ENCODE measurements around the gene SPRY1. TPM values are rescaled to one million over a fixed set of nuclear protein-coding genes. Genes with fewer than 3 reads are reported as not detected.

The SPRY1 gene
- total and polyA plus RNA-seq, 9 of the 15 experiments (the other 6 are each of a cell fraction or from before 2014, with no cell fraction given): 0.18 to 1.9 (median 0.45) TPM; not detected in 1

- H4K20me1 ChIP-seq (replicated peaks; ENCODE audit: control insufficient read depth, insufficient read depth, low read length): no peaks in the 10 kb centered on the region
- H3K4me1 ChIP-seq (replicated peaks in 1 of 2; ENCODE audit: control insufficient read depth in 2 of 2, insufficient read depth in 2 of 2, low read length in 2 of 2): peaks cover 16 to 24% of the 10 kb centered on the region in 2 experiments
- ChIA-PET CTCF (ENCODE audit: low intra/inter-chr PET ratio) (interaction anchor here (0.6 to 1.3 kb wide), 4 partner anchors 310 to 913 kb away, joined by 3 to 5 read pairs (median 3); no protein-coding TSS in a partner anchor), POLR2A (interaction anchor here (0.7 to 1.8 kb wide), 6 partner anchors 10 to 1193 kb away, joined by 3 to 7 read pairs (median 3); no protein-coding TSS in a partner anchor)
- H3K4me3 ChIP-seq: no peak overlapping the region
- H3K9ac ChIP-seq (ENCODE audit: insufficient read depth in 1 of 2, low read depth in 2 of 2, low read length in 2 of 2): peak overlapping the region in 1 of 2 experiments; percentile 15; a peak in 1 of 4 replicates
- H3K4me2 ChIP-seq (ENCODE audit: insufficient read depth, low read length): peak overlapping the region; percentile 36
- H3K36me3 ChIP-seq (ENCODE audit: control insufficient read depth, insufficient read depth, low read length): no peaks in the 10 kb centered on the region
- peak overlapping the region; percentile 65; the same call in 1 of the 3 replicates for H3K27ac ChIP-seq (ENCODE audit: extremely low read depth, low read depth, low read length)
- ATAC-seq (peak; percentile 88), FAIRE-seq (peak; percentile 97), DNase-seq (ENCODE audit: extremely low read depth in 1 of 4, low spot score in 3 of 4) (peak; percentile 86 to 94 (median 89))
- H3K27me3 ChIP-seq (ENCODE audit: control insufficient read depth in 2 of 2, insufficient read depth in 2 of 2, low read length in 2 of 2): no peaks in the 10 kb centered on the region
- no peaks in the 10 kb centered on the region for H3K9me3 ChIP-seq (replicated peaks; ENCODE audit: control insufficient read depth, insufficient read depth, low read depth, low read length)
- H3K79me2 ChIP-seq (ENCODE audit: control insufficient read depth, insufficient read depth, low read length): no peaks in the 10 kb centered on the region
- intact Hi-C loops (cut with micrococcal nuclease) (loop anchor here (1.0 to 5.0 kb wide), 9 partner anchors 47 to 973 kb away; partner anchors contain the start of gene SPRY1), in situ Hi-C loops (cut with MboI) (loop anchor here (25.0 kb wide), 1 partner anchor 913 kb away; no protein-coding TSS in a partner anchor)
- peak overlapping the region; percentile 42; the same call in 1 of the 2 replicates for H2AFZ ChIP-seq (ENCODE audit: low read depth, low read length)
- H3K9me1 ChIP-seq (ENCODE audit: control insufficient read depth, insufficient read depth, low read length): no peaks in the 10 kb centered on the region
- BruUV-seq (replicated peaks): no TSS peak
- WGBS (ENCODE audit: insufficient coverage, low coverage, missing lambda C conversion rate): 2% methylated on average over 7 of the region's 7 CpGs
- peak; percentile 94 for TF ChIP-seq SMAD1 (IDR thresholded peaks at IDR 0.05; ENCODE audit: low read depth, low read length, partially characterized antibody)
- peak; percentile 95 for TF ChIP-seq CC2D1A (IDR thresholded peaks at IDR 0.05)
- TF ChIP-seq ZNF668 (CRISPR knock-in tag; IDR thresholded peaks at IDR 0.05): peak; percentile 98
- TF ChIP-seq, protein P1, sequence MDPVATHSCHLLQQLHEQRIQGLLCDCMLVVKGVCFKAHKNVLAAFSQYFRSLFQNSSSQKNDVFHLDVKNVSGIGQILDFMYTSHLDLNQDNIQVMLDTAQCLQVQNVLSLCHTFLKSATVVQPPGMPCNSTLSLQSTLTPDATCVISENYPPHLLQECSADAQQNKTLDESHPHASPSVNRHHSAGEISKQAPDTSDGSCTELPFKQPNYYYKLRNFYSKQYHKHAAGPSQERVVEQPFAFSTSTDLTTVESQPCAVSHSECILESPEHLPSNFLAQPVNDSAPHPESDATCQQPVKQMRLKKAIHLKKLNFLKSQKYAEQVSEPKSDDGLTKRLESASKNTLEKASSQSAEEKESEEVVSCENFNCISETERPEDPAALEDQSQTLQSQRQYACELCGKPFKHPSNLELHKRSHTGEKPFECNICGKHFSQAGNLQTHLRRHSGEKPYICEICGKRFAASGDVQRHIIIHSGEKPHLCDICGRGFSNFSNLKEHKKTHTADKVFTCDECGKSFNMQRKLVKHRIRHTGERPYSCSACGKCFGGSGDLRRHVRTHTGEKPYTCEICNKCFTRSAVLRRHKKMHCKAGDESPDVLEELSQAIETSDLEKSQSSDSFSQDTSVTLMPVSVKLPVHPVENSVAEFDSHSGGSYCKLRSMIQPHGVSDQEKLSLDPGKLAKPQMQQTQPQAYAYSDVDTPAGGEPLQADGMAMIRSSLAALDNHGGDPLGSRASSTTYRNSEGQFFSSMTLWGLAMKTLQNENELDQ (CRISPR knock-in tag; IDR thresholded peaks at IDR 0.05; ENCODE audit: borderline replicate concordance): no peak
- TF ChIP-seq SMAD3 (CRISPR knock-in tag; conservative IDR thresholded peaks at IDR 0.05): peak; percentile 100
- peak; percentile 47; the same call in 1 of the 2 replicates for TF ChIP-seq PKNOX1 (IDR thresholded peaks at IDR 0.05)
- TF ChIP-seq, protein P2, sequence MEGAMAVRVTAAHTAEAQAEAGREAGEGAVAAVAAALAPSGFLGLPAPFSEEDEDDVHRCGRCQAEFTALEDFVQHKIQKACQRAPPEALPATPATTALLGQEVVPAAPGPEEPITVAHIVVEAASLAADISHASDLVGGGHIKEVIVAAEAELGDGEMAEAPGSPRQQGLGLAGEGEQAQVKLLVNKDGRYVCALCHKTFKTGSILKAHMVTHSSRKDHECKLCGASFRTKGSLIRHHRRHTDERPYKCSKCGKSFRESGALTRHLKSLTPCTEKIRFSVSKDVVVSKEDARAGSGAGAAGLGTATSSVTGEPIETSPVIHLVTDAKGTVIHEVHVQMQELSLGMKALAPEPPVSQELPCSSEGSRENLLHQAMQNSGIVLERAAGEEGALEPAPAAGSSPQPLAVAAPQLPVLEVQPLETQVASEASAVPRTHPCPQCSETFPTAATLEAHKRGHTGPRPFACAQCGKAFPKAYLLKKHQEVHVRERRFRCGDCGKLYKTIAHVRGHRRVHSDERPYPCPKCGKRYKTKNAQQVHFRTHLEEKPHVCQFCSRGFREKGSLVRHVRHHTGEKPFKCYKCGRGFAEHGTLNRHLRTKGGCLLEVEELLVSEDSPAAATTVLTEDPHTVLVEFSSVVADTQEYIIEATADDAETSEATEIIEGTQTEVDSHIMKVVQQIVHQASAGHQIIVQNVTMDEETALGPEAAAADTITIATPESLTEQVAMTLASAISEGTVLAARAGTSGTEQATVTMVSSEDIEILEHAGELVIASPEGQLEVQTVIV (CRISPR knock-in tag; IDR thresholded peaks at IDR 0.05; ENCODE audit: borderline replicate concordance): peak; percentile 81; the same call in 1 of the 2 replicates
- TF ChIP-seq ZBTB1 (CRISPR knock-in tag; IDR thresholded peaks at IDR 0.05; ENCODE audit: borderline replicate concordance, low read depth): no peak
- peak; percentile 93; the same call in 1 of the 2 replicates for TF ChIP-seq ZFPM2 (CRISPR knock-in tag; IDR thresholded peaks at IDR 0.05)
- TF ChIP-seq U2AF1 (optimal IDR thresholded peaks at IDR 0.05; ENCODE audit: low read depth, low read length): no peak
- no peak for TF ChIP-seq SIN3B (IDR thresholded peaks at IDR 0.05; ENCODE audit: low read depth)
Observed at GRCh38 chr4:123349421-123350190, 47.0 kb upstream of the SPRY1 start.

All from K562 (cell line).